ENCODE data around the gene L3MBTL4. TPM values are rescaled to one million over a fixed set of nuclear protein-coding genes. Genes with fewer than 3 reads are reported as not detected.

Gene L3MBTL4
- total and polyA plus RNA-seq, 9 of the 15 experiments (the other 6 are each of a cell fraction or from before 2014, with no cell fraction given), result not detected

GRCh38 chr18:6060149-6060548, 354.6 kb downstream of the L3MBTL4 start:
- ChIA-PET CTCF (ENCODE audit: low intra/inter-chr PET ratio) (no interaction called here), POLR2A (no interaction called here)
- Histone ChIP-seq H3K9me3 (replicated peaks; ENCODE audit: control insufficient read depth, insufficient read depth, low read depth, low read length) (no peaks in the 10 kb centered on the region), H4K20me1 (replicated peaks; ENCODE audit: control insufficient read depth, insufficient read depth, low read length) (no peaks in the 10 kb centered on the region), H3K36me3 (ENCODE audit: control insufficient read depth, insufficient read depth, low read length) (no peaks in the 10 kb centered on the region), H3K27ac (ENCODE audit: extremely low read depth, low read depth, low read length) (no peak overlapping the region), H3K9me1 (ENCODE audit: control insufficient read depth, insufficient read depth, low read length) (no peaks in the 10 kb centered on the region), H3K27me3 (ENCODE audit: control insufficient read depth in 2 of 2, insufficient read depth in 2 of 2, low read length in 2 of 2) (no peaks in the 10 kb centered on the region), H3K9ac (ENCODE audit: insufficient read depth in 1 of 2, low read depth in 2 of 2, low read length in 2 of 2) (no peak overlapping the region), H2AFZ (ENCODE audit: low read depth, low read length) (no peak overlapping the region), H3K79me2 (ENCODE audit: control insufficient read depth, insufficient read depth, low read length) (no peaks in the 10 kb centered on the region), H3K4me1 (replicated peaks in 1 of 2; ENCODE audit: control insufficient read depth in 2 of 2, insufficient read depth in 2 of 2, low read length in 2 of 2) (no peaks in the 10 kb centered on the region), H3K4me2 (ENCODE audit: insufficient read depth, low read length) (no peak overlapping the region), H3K4me3 (no peak overlapping the region)
- DNase-seq (ENCODE audit: extremely low read depth in 1 of 4, low spot score in 3 of 4) (no peak), FAIRE-seq (no peak), ATAC-seq (no peak)
- WGBS (ENCODE audit: insufficient coverage, low coverage, missing lambda C conversion rate), result 3% methylated on average over 4 of the region's 4 CpGs
- TF ChIP-seq MAFK (IDR thresholded peaks at IDR 0.05; ENCODE audit: low read length) (peak; percentile 54; the same call in 1 of the 2 replicates), NFE2L1 (tag; IDR thresholded peaks at IDR 0.05; ENCODE audit: borderline replicate concordance, low read depth) (peak; percentile 56; the same call in 1 of the 2 replicates), MAFF (IDR thresholded peaks at IDR 0.05; ENCODE audit: low read length) (peak; percentile 58), HDAC2 (IDR thresholded peaks at IDR 0.05) (no peak), MAFG (tag; conservative IDR thresholded peaks at IDR 0.05) (peak; percentile 68), NFE2 (IDR thresholded peaks at IDR 0.05; ENCODE audit: low read depth) (0 out of 2 replicates have a peak, but pooled peaks have one; percentile 34), HES1 (IDR thresholded peaks at IDR 0.05; ENCODE audit: low read depth) (no peak), ZNF316 (IDR thresholded peaks at IDR 0.05) (peak; percentile 37; the same call in 1 of the 2 replicates)
- intact Hi-C loops (cut with micrococcal nuclease) (no loop called here), in situ Hi-C loops (cut with MboI) (no loop called here)
- BruUV-seq (replicated peaks), result no TSS peak

Data from K562 (cell line).